Naive B cell (primary cell): ENCODE measurements around the gene TNFRSF25. TPM values are rescaled to one million over a fixed set of nuclear protein-coding genes. Genes with fewer than 3 reads are reported as not detected.
A peak's percentile ranks its signal among the peaks of the same experiment; 100 is the strongest.

Source experiments
- ATAC-seq, 2 donors: fragments of 150-1000 bp; cut with Tn5 transposase; 2 replicates each; pipeline ENCODE4 v1.10.0; 2021; ENCODE audit warnings: low read depth in 2 of 2, mild to moderate bottlenecking in 2 of 2, moderate library complexity in 2 of 2
- DNase-seq: peaks from one replicate; pipeline ENCODE4 v3.0.0; 2022
- H3K27ac Mint-ChIP-seq, 6 donors: one replicate each; pipeline ENCODE4 v1.8.0; 2020 to 2022; ENCODE audit warnings: mild to moderate bottlenecking in 6 of 6, mixed read lengths in 6 of 6, moderate library complexity in 5 of 6, inconsistent platforms in 2 of 6
- H3K27me3 Mint-ChIP-seq, 3 donors: one replicate each; pipeline ENCODE4 v1.8.0; 2021 to 2022; ENCODE audit warnings: mixed read lengths in 3 of 3, mild to moderate bottlenecking in 1 of 3
- H3K36me3 Mint-ChIP-seq, 2 donors: one replicate each; pipeline ENCODE4 v1.8.0; 2020 to 2022; ENCODE audit warnings: mixed read lengths in 2 of 2, inconsistent platforms in 1 of 2, mild to moderate bottlenecking in 1 of 2
- H3K4me1 Mint-ChIP-seq, 3 donors: one replicate each; pipeline ENCODE4 v1.8.0; 2020 to 2022; ENCODE audit warnings: mixed read lengths in 3 of 3, inconsistent platforms in 1 of 3, mild to moderate bottlenecking in 1 of 3, moderate library complexity in 1 of 3
- H3K4me3 Mint-ChIP-seq, 8 donors: one replicate each; pipeline ENCODE4 v1.8.0; 2020 to 2022; ENCODE audit warnings: mild to moderate bottlenecking in 8 of 8, mixed read lengths in 8 of 8, moderate library complexity in 8 of 8, inconsistent platforms in 2 of 8
- H3K9me3 Mint-ChIP-seq, 7 donors: one replicate each; pipeline ENCODE4 v1.8.0; 2020 to 2022; ENCODE audit warnings: mixed read lengths in 7 of 7, mild to moderate bottlenecking in 5 of 7, inconsistent platforms in 2 of 7, moderate library complexity in 1 of 7
- polyA plus RNA-seq, 6 donors: library from polyadenylated mRNA; unstranded; fragments of 300-500 nt; fragmentation: Illumina TruSeq; gene quantifications; one replicate each; pipeline ENCODE4 v1.2.3, GENCODE V29; 2021; ENCODE audit warnings: low read depth in 6 of 6

TNFRSF25 gene
- polyA plus RNA-seq, 6 donors from 2014 or later, result 0.28 to 0.68 TPM; not detected in 4

- H3K36me3 Mint-ChIP-seq, result no peaks in the 10 kb centered on the region
- peaks cover 0 to 1% (median 0%) of the 10 kb centered on the region in 7 donors for H3K9me3 Mint-ChIP-seq
- peaks cover 25 to 46% (median 42%) of the 10 kb centered on the region in 3 donors for H3K27me3 Mint-ChIP-seq
- peak overlapping the region in 1 of 6 donors; percentile 30 for H3K27ac Mint-ChIP-seq
- H3K4me1 Mint-ChIP-seq, result peaks cover 0 to 7% (median 3%) of the 10 kb centered on the region in 3 donors
- no peak for ATAC-seq
- DNase-seq, result no peak
- H3K4me3 Mint-ChIP-seq, result peak overlapping the region in 1 of 8 donors; percentile 10
Observed at GRCh38 chr1:6466751-6467150, 778 bp upstream of the TNFRSF25 start.

DNA sequence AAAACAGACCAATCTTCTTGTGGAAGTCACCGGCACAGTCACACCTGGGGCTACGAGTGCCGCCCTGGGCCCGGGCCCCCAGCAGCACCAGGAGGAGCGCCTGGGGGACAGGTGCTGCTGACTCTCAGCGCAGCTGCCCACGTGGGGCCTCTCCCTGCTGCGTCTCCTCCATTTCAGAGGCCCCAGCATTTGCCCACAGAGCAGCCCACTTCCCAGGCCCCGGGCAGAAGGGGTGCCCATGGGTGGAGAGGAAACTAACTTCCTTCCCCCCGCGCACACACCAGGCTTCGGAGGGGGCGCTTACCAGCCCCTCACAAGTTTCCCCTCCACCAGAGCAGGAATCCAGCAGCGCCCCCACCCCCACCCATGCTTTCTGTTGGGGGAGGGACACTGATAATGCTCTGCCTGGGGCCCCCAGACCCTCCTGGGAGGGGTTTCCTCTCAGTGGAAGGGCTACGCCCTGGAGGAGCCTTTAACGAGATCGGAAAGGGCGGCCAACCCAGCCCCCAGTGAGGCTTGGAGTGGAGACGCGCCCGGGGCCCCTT is 440 bp downstream of the TNFRSF25 start:
- no peak for DNase-seq
- Mint-ChIP-seq H3K27me3 (peaks cover 25 to 57% (median 48%) of the 10 kb centered on the region in 3 donors), H3K4me3 (peak overlapping the region in 4 of 8 donors; percentile 12 to 66 (median 42)), H3K27ac (peak overlapping the region in 1 of 6 donors; percentile 43), H3K9me3 (peaks cover 0 to 1% (median 0%) of the 10 kb centered on the region in 7 donors), H3K36me3 (no peaks in the 10 kb centered on the region), H3K4me1 (peaks cover 3 to 12% (median 7%) of the 10 kb centered on the region in 3 donors)
- peak in 1 of 2 donors; percentile 13 for ATAC-seq

DNA sequence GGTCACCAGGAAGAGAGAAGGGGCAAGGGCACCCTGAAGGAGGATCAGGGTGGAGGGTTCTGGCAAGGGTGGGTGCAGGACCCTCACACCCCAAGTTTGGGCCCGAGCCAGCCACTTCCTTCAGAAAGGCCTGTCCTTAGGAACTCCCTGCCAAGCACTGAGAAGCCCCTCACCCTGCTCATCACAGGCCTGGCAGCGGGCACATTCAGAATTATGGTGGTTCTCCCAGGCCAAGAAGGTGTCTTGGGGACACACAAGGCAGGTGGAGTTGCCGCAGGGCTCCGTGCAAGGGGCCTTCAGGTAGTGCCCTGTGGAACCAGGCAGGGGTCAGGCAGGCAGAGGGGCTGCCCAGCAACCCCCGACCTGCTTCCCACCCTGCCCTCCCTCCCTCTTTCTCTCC is 1.1 kb downstream of the TNFRSF25 start:
- no peak for ATAC-seq
- Mint-ChIP-seq H3K36me3 (no peaks in the 10 kb centered on the region), H3K4me1 (peaks cover 9 to 16% (median 11%) of the 10 kb centered on the region in 3 donors), H3K9me3 (peaks cover 0 to 1% (median 0%) of the 10 kb centered on the region in 7 donors), H3K27ac (no peak overlapping the region), H3K4me3 (peak overlapping the region in 1 of 8 donors; percentile 15), H3K27me3 (peaks cover 25 to 61% (median 51%) of the 10 kb centered on the region in 3 donors)
- no peak for DNase-seq

- H3K27me3 Mint-ChIP-seq, result peaks cover 27 to 64% (median 55%) of the 10 kb centered on the region in 3 donors
- H3K4me3 Mint-ChIP-seq, result peak overlapping the region in 2 of 8 donors; percentile 15 to 58
- no peak for ATAC-seq
- H3K27ac Mint-ChIP-seq, result no peak overlapping the region
- peaks cover 11 to 21% (median 13%) of the 10 kb centered on the region in 3 donors for H3K4me1 Mint-ChIP-seq
- DNase-seq, result no peak
- peaks cover 0 to 1% (median 0%) of the 10 kb centered on the region in 7 donors for H3K9me3 Mint-ChIP-seq
- H3K36me3 Mint-ChIP-seq, result no peaks in the 10 kb centered on the region
Observed at GRCh38 chr1:6464514-6464836, 1.5 kb downstream of the TNFRSF25 start.

- H3K9me3 Mint-ChIP-seq, result peaks cover 0 to 1% (median 0%) of the 10 kb centered on the region in 7 donors
- H3K4me3 Mint-ChIP-seq, result peak overlapping the region in 1 of 8 donors; percentile 29
- DNase-seq, result no peak
- no peak for ATAC-seq
- H3K4me1 Mint-ChIP-seq, result peaks cover 11 to 22% (median 13%) of the 10 kb centered on the region in 3 donors
- no peaks in the 10 kb centered on the region for H3K36me3 Mint-ChIP-seq
- peak overlapping the region in 1 of 6 donors; percentile 37 for H3K27ac Mint-ChIP-seq
- H3K27me3 Mint-ChIP-seq, result peaks cover 31 to 67% (median 59%) of the 10 kb centered on the region in 3 donors
Observed at GRCh38 chr1:6463120-6463412, 2.9 kb downstream of the TNFRSF25 start.

GRCh38 chr1:6462412-6463119 is 3.4 kb downstream of the TNFRSF25 start:
- Mint-ChIP-seq H3K36me3 (no peaks in the 10 kb centered on the region), H3K4me3 (peak overlapping the region in 3 of 8 donors; percentile 29 to 75 (median 72)), H3K9me3 (peaks cover 0 to 1% (median 0%) of the 10 kb centered on the region in 7 donors), H3K27me3 (peaks cover 32 to 65% (median 60%) of the 10 kb centered on the region in 3 donors), H3K4me1 (peaks cover 11 to 22% (median 13%) of the 10 kb centered on the region in 3 donors), H3K27ac (no peak overlapping the region)
- DNase-seq (no peak), ATAC-seq (no peak)

DNA sequence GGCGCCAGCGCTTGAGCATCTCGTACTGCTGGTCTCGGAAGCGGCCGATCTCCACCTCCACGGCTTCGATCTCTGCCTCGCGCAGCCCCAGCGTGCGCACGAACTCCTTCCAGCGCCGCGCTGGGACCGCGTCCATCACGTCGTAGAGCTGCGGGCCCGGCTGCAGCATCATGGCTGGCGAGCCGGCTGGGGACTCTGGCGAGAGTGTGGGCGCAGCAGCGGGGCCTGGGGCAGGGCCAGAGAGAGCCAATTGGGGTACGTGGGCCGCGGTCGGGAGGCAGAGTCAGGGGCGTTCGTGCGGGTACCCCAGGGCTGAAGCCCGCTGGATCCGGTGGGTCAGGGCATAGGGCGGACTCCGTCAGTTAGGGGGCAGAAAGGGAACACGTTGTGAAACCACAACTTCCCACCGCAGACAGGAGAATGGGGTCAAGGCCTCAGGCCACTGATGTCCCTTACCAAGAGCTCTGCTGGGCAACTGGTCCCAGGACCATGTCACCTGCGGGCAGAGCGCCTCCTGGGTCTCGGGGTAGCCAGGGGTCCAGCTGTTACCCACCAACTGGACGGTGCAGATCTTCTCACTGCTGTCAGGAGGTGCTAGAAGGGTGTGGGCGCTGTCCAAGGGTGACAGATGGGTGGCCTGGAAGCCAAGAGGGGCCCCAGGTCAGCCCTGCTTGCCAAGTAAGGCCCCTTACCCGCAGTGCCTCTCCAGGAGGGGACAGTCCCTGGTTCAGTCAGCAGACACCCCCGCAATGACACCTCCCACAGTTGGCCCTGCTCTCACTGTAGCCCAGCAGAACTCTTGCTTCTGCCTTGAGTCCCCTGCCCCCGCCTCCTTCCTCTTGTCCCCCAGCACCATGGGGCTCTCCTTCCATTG is 4.2 kb downstream of the TNFRSF25 start:
- Mint-ChIP-seq H3K36me3 (no peaks in the 10 kb centered on the region), H3K27ac (no peak overlapping the region), H3K4me3 (peak overlapping the region in 2 of 8 donors; percentile 72 to 75), H3K9me3 (peaks cover 0 to 1% (median 0%) of the 10 kb centered on the region in 7 donors), H3K4me1 (peaks cover 11 to 22% (median 13%) of the 10 kb centered on the region in 3 donors), H3K27me3 (peaks cover 32 to 65% (median 60%) of the 10 kb centered on the region in 3 donors)
- DNase-seq (no peak), ATAC-seq (no peak)

GRCh38 chr1:6461051-6461530 is 4.9 kb downstream of the TNFRSF25 start:
- DNase-seq, result no peak
- Mint-ChIP-seq H3K36me3 (no peaks in the 10 kb centered on the region), H3K9me3 (peaks cover 0 to 1% (median 0%) of the 10 kb centered on the region in 7 donors), H3K4me3 (peak overlapping the region in 4 of 8 donors; percentile 5 to 72 (median 66)), H3K27me3 (peaks cover 37 to 69% (median 65%) of the 10 kb centered on the region in 3 donors), H3K27ac (peak overlapping the region in 1 of 6 donors; percentile 49), H3K4me1 (peaks cover 11 to 25% (median 13%) of the 10 kb centered on the region in 3 donors)
- no peak for ATAC-seq

DNA sequence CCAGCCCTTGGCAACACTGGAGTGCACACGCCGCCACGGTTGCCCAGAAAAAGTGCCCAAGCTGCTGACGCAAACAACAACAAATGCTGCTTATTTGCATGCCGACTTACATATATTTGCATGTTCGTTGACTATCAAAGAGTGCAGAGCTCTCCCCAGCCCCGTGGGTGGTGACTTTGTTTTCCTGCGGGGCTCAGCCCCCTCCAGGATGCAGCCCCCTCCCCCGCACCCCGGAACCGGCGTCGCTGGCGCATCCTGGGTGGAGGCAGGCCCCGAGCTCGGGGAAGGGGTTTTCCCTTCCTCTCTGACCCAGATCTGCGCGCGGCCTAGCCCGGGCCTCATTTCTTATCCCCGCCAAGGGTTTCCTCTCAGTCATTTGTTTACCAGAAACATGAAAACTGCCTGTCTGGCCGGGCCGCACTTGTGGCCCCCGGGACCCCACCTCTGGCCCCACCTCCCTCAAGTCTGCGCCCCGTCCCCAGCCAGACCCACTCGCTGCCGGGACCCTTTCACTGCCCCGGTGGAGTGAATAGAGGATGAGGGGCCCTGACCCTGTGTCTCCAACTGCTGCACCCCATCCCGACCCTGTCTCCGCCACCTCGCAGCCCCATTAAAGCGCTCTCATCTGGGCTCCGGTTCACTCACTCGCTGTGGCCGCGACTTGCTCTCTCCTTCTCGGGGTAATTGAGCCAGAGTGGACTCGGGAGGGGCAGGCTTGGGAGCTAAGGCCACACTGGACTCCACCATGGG is 5.5 kb downstream of the TNFRSF25 start:
- peaks cover 37 to 70% (median 65%) of the 10 kb centered on the region in 3 donors for H3K27me3 Mint-ChIP-seq
- ATAC-seq (peak; percentile 71 to 79), DNase-seq (peak; percentile 17)
- H3K4me3 Mint-ChIP-seq, result peak overlapping the region in 6 of 8 donors; percentile 61 to 74 (median 69)
- H3K36me3 Mint-ChIP-seq, result no peaks in the 10 kb centered on the region
- H3K27ac Mint-ChIP-seq, result peak overlapping the region in 2 of 6 donors; percentile 49
- H3K9me3 Mint-ChIP-seq, result peaks cover 0 to 1% (median 0%) of the 10 kb centered on the region in 7 donors
- peaks cover 11 to 22% (median 13%) of the 10 kb centered on the region in 3 donors for H3K4me1 Mint-ChIP-seq

- Mint-ChIP-seq H3K27ac (peak overlapping the region in 2 of 6 donors; percentile 49 to 84), H3K27me3 (peaks cover 37 to 66% (median 60%) of the 10 kb centered on the region in 3 donors), H3K4me1 (peaks cover 11 to 19% (median 13%) of the 10 kb centered on the region in 3 donors), H3K4me3 (peak overlapping the region in 3 of 8 donors; percentile 70 to 74 (median 72)), H3K9me3 (peaks cover 0 to 1% (median 0%) of the 10 kb centered on the region in 7 donors), H3K36me3 (no peaks in the 10 kb centered on the region)
- DNase-seq (no peak), ATAC-seq (peak in 1 of 2 donors; percentile 7)
Observed at GRCh38 chr1:6459850-6460265, 6.1 kb downstream of the TNFRSF25 start.

GRCh38 chr1:6456800-6457466 is 9.0 kb downstream of the TNFRSF25 start:
- Mint-ChIP-seq H3K27ac (no peak overlapping the region), H3K4me3 (no peak overlapping the region), H3K4me1 (peaks cover 12 to 23% (median 13%) of the 10 kb centered on the region in 3 donors), H3K27me3 (peaks cover 24 to 65% (median 49%) of the 10 kb centered on the region in 3 donors), H3K36me3 (peaks cover 0 to 8% of the 10 kb centered on the region in 2 donors), H3K9me3 (no peaks in the 10 kb centered on the region)
- DNase-seq (no peak), ATAC-seq (no peak)
